IMR-90 (cell line): Measurements from ENCODE around the gene MGAT4A.

Experiments used
- RFX5 ChIP-seq: IDR thresholded peaks from 2 replicates; pipeline ENCODE4 v1.8.0; 2012; ENCODE audit warnings: low read depth, mild to moderate bottlenecking, low read length, moderate library complexity
- TF ChIP-seq, protein P1 (sequence below): conservative IDR thresholded peaks from 2 replicates; pipeline ENCODE4 v1.5.1; 2012; ENCODE audit warnings: mild to moderate bottlenecking, low read depth, low read length, improper control_type of control experiment

DNA sequence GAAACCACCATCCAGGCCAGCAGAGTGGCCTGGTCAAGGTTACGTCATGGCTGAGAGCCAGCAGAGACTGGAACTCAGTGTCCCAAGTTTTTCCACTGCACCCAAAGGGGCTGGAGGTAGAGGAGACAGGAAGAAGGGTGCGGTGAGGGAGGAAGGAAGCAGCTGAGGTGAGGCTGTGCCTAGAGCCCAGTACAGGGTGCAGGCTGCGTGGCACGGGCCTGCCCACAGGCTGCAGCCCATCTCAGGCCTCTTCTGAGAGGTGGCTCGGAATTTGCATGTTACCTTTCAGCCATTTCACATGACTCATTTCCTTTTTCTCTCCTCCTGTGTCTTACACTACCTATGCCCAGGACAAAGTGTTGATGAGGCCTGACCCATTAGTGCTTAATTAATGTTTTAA lies 13.7 kb upstream of the MGAT4A start:
- TF ChIP-seq, protein P1, sequence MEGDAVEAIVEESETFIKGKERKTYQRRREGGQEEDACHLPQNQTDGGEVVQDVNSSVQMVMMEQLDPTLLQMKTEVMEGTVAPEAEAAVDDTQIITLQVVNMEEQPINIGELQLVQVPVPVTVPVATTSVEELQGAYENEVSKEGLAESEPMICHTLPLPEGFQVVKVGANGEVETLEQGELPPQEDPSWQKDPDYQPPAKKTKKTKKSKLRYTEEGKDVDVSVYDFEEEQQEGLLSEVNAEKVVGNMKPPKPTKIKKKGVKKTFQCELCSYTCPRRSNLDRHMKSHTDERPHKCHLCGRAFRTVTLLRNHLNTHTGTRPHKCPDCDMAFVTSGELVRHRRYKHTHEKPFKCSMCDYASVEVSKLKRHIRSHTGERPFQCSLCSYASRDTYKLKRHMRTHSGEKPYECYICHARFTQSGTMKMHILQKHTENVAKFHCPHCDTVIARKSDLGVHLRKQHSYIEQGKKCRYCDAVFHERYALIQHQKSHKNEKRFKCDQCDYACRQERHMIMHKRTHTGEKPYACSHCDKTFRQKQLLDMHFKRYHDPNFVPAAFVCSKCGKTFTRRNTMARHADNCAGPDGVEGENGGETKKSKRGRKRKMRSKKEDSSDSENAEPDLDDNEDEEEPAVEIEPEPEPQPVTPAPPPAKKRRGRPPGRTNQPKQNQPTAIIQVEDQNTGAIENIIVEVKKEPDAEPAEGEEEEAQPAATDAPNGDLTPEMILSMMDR = no peak
- TF ChIP-seq RFX5 = no peak
